Activated CD4-positive, CD25-positive, alpha-beta regulatory T cell treated with anti-CD3 and anti-CD28 coated beads, Interleukin-2, amount 50 U/mL, for 24 hours (primary cell): ENCODE data around the gene UNK.
"Not testable (repeated sequence)": the region's sequence is repeated elsewhere in the genome, so short reads cannot be mapped to it uniquely, and the experiment has no call there.

Source experiments
- ATAC-seq, 2 donors: fragments of 150-1000 bp; cut with Tn5 transposase; one replicate each; pipeline ENCODE4 v1.10.0; 2021; ENCODE audit warnings: mild to moderate bottlenecking in 1 of 2, moderate library complexity in 1 of 2

UNK gene

DNA sequence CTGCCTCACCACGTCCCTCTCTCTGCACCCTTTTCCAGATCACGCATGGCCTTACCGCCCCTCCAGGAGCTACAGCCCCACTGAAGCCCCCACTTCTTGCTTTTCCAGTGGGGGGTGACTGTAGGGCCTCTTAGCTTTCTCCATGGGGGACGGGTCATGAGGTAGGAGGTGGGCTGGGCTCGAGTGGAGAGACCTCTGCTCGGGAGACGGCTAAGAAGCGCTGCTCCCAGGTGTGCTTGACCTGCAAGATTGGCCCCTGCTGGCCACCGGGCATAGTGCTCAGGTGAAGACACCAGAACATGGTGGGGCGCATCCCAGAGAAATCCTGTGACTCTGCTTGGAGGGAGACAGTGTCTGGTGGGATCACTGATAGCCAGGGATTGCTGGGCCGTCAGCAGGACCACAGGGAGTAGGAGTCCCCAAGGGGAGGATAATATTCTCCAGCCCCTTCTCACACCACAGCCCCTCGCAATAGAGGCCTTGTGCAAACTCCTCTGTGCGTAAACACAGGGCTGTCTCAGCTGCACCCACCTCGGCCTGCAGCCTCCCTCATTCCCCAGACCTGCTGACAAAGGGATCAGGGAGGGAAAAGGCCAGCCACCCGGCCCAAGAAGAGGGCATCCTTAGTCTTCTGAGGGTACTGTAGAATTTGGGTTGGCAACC lies 10.7 kb upstream of the UNK start:
- ATAC-seq, result no peak

GRCh38 chr17:75774471-75774990 lies 10.1 kb upstream of the UNK start:
- no peak for ATAC-seq

DNA sequence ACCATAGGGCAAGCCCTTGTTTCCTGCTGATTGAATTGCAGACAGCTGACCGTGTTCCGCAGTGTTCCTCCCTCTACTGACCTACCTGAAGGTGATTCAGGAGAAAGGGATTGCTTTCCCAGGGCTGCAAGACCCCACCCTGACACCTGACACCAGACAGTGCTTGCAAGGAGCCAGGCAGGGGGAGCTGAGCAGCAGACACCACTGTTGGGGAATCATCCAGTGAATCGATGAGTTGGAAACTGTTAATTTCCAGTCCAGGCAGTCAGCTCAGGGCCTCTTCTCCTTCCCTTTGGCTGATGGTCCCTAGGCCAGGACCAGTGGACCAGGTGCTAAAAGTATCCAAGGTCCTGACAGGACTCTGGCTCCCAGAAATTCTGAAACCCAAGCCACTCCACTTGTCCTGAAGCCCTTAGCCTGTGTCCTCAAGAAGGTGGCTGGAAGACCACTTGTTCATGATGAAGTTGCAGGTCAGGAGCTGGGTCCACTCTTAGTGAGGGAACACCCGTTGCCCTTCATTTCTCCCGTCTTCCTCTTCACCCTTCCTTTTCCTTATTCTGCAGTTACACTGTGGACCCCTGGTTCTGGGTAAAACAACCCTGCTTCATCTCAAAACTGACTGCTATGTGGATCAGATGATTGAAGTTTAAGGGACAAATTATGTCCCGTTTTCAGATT lies 9.5 kb upstream of the UNK start:
- no peak for ATAC-seq

GRCh38 chr17:75776386-75777295 lies 8.0 kb upstream of the UNK start:
- no peak for ATAC-seq

- no peak for ATAC-seq
Measured at GRCh38 chr17:75777296-75777922, 7.2 kb upstream of the UNK start.

GRCh38 chr17:75778066-75778860 lies 6.3 kb upstream of the UNK start:
- not testable (repeated sequence) for ATAC-seq

GRCh38 chr17:75778861-75779249 lies 5.8 kb upstream of the UNK start:
- peak; percentile 1 for ATAC-seq

- peak; percentile 72 to 73 for ATAC-seq
Measured at GRCh38 chr17:75779250-75779986, 5.2 kb upstream of the UNK start.

DNA sequence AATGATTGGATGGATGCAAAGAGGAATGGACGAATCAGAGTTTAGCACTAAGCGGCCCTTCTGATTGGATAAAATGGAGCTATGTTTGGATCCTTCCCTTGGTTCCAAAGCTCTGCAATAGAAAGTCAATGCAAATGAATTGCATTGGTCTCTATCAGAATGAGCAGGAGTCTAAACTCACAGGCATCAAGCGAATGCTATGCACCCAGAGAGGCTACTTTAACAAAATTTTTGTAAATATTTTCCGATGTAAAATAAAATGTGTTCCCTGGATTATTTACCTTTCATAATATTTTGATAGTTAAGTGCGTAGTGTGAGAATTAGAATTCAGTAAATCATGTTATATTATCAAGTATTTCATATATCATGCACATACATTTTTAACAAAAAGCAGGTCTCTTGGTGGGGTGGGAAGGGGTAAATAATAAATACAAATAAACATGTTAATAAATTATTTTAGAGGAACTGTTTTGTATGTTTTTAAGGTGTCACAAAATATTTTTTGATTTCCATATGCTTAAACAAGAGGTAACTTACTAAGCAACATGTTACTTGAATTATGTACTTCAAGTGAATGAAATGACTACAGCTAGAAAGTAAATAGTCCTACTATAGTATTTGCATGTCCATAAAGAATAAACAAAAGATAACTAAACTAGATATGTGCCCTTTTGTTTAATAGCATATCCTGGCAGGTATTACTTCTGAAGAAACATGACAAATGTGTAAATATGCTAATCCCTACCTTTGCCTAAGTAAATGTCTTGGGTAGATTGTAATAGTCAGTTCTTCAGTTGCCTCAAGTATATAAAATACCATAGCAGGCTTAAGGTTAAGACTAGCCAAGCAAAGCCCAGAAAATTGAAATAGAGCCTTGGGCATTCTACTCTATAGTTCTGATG lies 4.4 kb upstream of the UNK start:
- ATAC-seq, result no peak

- peak; percentile 12 to 24 for ATAC-seq
Measured at GRCh38 chr17:75783069-75783783, 1.4 kb upstream of the UNK start.

- ATAC-seq, result no peak
Measured at GRCh38 chr17:75783803-75784472, 668 bp upstream of the UNK start.

- peak; percentile 72 to 74 for ATAC-seq
Measured at GRCh38 chr17:75785016-75785890, 647 bp downstream of the UNK start.

DNA sequence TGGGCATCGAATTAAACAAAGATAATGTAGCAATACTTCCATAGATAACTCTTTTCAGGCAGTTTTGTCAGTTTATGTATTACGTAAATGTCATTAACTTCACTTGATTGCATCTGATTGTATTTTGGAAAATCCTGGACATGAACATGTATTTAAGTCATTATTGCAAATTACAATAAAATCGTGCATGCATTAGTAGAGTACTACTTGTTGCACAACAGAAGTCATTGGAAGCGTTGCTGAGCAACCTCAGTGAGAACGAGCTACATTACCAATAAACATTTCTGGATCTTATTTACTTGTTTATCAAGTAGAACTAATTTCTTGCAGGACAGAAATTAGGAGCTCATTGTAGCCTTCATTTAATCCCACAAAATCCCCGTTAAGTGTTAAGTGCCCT lies 6.6 kb downstream of the UNK start:
- ATAC-seq, result no peak

GRCh38 chr17:75793460-75793859 lies 8.9 kb downstream of the UNK start:
- ATAC-seq, result peak in 1 of 2 donors; percentile 13

DNA sequence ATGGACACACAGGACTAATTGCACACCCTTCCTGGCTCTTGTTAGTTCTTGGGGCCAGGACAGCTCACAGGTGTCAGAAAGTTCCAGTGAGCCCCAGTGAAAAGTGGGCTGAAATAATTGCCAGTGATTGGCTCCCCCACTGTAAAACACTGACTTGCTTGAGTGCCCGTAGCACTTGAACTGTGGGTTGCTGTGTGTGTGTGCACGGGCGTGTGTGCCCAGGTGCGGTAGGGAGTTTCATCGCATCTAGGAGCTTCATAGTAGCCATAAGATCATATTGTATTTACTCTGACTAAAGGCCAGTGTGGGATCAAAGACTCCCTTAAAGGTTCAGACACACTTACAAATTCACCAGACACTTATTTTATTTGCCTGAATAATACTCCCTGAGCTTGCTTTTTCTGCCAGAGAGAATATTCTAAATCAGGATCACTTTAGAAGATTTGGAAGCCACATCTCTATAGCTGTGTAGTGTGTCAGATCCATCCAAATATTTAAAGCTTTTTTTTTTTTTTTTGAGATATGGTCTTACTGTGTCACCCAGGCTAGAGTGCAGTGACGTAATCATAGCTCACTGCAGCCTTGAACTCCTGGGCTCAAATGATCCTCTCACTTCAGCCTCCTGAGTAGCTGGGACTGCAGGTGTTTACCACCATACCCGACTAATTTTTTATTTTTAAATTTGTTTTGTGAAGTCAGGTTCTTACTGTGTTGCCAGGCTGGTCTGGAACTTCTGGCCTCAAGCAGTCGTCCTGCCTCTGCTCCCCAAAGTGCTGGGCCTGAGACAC lies 11.4 kb downstream of the UNK start:
- ATAC-seq, result no peak

DNA sequence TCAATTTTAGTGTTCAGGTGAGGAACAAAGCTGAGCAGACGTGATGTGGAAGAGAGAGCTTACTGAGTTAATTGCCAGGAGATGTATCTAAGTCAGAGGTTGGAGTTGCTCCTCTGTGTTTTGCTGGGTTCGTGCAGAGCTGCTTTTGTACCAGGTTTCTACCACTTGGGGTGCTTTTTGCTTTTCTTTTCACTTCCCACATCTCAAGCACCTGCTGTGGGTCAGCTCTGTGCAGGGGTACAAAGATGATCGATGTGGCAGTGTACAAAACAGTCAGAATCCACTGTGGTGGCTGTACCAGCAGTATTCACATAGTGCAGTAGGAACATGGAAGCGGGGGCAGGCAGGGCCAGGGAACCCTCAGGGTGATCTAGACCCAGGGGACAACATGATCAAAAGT lies 14.8 kb downstream of the UNK start:
- ATAC-seq, result no peak

- no peak for ATAC-seq
Measured at GRCh38 chr17:75803883-75804282, 19.3 kb downstream of the UNK start.
